GM21528 (cell line): ENCODE measurements around the gene COLEC12.

ENCODE experiments used
- ATAC-seq: cut with Tn5 transposase; IDR thresholded peaks from one replicate; pipeline ENCODE4 v1.9.1; 2021; ENCODE audit warnings: mild to moderate bottlenecking, moderate library complexity; ENCODE audit not compliant: unreplicated experiment, low FRiP score

Gene COLEC12

GRCh38 chr18:500632-501405, at the start of gene COLEC12:
Gene COLEC12 (minus strand): TSS chr18:500701. CDS start chr18:500514, 187 bp downstream.
- ATAC-seq: no peak

- no peak for ATAC-seq
Observed at GRCh38 chr18:549967-550366, 49.5 kb upstream of the COLEC12 start.

GRCh38 chr18:543447-544078, 43.1 kb upstream of the COLEC12 start:
- no peak for ATAC-seq

- ATAC-seq: no peak
Observed at GRCh38 chr18:533995-534601, 33.6 kb upstream of the COLEC12 start.

- no peak for ATAC-seq
Observed at GRCh38 chr18:532632-533031, 32.1 kb upstream of the COLEC12 start.

GRCh38 chr18:532018-532417, 31.5 kb upstream of the COLEC12 start:
- ATAC-seq: no peak

- ATAC-seq: no peak
Observed at GRCh38 chr18:527146-527545, 26.6 kb upstream of the COLEC12 start.

- no peak for ATAC-seq
Observed at GRCh38 chr18:526681-527080, 26.2 kb upstream of the COLEC12 start.

- no peak for ATAC-seq
Observed at GRCh38 chr18:525036-525797, 24.7 kb upstream of the COLEC12 start.

- no peak for ATAC-seq
Observed at GRCh38 chr18:524466-524865, 24.0 kb upstream of the COLEC12 start.

- ATAC-seq: no peak
Observed at GRCh38 chr18:523561-523960, 23.1 kb upstream of the COLEC12 start.

- ATAC-seq: peak; percentile 92
Observed at GRCh38 chr18:519019-519879, 18.7 kb upstream of the COLEC12 start.

GRCh38 chr18:518081-518480, 17.6 kb upstream of the COLEC12 start:
- ATAC-seq: no peak

GRCh38 chr18:515838-516237, 15.3 kb upstream of the COLEC12 start:
- no peak for ATAC-seq

- no peak for ATAC-seq
Observed at GRCh38 chr18:515156-515815, 14.8 kb upstream of the COLEC12 start.

- ATAC-seq: no peak
Observed at GRCh38 chr18:513826-514530, 13.5 kb upstream of the COLEC12 start.

- no peak for ATAC-seq
Observed at GRCh38 chr18:512957-513356, 12.5 kb upstream of the COLEC12 start.

GRCh38 chr18:508835-509234, 8.3 kb upstream of the COLEC12 start:
- no peak for ATAC-seq

- no peak for ATAC-seq
Observed at GRCh38 chr18:507636-508035, 7.1 kb upstream of the COLEC12 start.
